22Rv1 (cell line): ENCODE results near the gene CCDC40.

Source experiments
- H3K27ac ChIP-seq: fragments of 450-650 bp; 2 replicates; pipeline ENCODE4 v1.5.1; 2017
- ZFX ChIP-seq: fragments of 450-650 bp; IDR thresholded peaks from 2 replicates; pipeline ENCODE4 v1.6.1; 2017; ENCODE audit warnings: antibody characterized with exemption, borderline replicate concordance
- TF ChIP-seq, protein P1 (sequence below): fragments of 450-650 bp; IDR thresholded peaks from 2 replicates; pipeline ENCODE4 v1.5.1; 2017; ENCODE audit warnings: mild to moderate bottlenecking

CCDC40 gene

GRCh38 chr17:80097127-80097621 lies 60.7 kb downstream of the CCDC40 start:
- TF ChIP-seq, protein P1, sequence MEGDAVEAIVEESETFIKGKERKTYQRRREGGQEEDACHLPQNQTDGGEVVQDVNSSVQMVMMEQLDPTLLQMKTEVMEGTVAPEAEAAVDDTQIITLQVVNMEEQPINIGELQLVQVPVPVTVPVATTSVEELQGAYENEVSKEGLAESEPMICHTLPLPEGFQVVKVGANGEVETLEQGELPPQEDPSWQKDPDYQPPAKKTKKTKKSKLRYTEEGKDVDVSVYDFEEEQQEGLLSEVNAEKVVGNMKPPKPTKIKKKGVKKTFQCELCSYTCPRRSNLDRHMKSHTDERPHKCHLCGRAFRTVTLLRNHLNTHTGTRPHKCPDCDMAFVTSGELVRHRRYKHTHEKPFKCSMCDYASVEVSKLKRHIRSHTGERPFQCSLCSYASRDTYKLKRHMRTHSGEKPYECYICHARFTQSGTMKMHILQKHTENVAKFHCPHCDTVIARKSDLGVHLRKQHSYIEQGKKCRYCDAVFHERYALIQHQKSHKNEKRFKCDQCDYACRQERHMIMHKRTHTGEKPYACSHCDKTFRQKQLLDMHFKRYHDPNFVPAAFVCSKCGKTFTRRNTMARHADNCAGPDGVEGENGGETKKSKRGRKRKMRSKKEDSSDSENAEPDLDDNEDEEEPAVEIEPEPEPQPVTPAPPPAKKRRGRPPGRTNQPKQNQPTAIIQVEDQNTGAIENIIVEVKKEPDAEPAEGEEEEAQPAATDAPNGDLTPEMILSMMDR: no peak
- no peak for TF ChIP-seq ZFX

GRCh38 chr17:80097844-80098691 lies 61.6 kb downstream of the CCDC40 start:
- TF ChIP-seq, protein P1: no peak
- no peak for TF ChIP-seq ZFX
- H3K27ac ChIP-seq: no peak overlapping the region

More at GRCh38 chr17:80097127-80097621, 60.7 kb downstream of the CCDC40 start:
- no peak overlapping the region for H3K27ac ChIP-seq

DNA sequence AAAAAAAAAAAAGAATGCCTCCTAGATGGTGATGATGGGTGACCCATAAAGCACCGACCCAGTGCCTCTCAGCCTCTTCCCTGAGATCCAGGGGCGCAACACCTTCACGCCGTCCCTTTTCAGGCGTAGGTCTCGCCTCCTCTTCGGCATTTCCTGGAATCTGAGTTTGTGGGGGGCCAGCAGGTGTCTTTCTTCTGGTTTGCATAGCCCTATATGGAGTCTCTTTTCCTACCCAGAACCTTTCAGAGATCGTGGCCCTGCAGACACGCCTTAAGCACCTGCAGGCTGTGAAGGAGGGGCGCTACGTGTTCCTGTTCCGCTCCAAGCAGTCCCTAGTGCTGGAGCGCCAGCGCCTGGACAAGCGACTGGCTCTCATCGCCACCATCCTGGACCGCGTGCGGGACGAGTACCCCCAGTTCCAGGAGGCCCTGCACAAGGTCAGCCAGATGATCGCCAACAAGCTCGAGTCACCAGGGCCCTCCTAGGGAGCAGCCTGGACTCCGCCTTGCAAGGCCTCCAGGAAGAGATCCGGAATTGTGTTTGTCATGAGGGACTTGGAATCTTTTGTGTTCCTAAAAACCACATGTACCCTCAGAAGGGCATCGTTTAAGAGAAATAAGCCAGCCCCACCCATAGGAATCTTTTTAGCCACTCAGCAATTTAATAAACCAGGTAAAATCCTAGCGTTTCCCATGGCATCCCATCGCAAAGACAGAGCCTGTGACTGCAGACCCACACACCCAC lies 63.0 kb downstream of the CCDC40 start:
- TF ChIP-seq, protein P1: no peak
- TF ChIP-seq ZFX: no peak
- no peak overlapping the region for H3K27ac ChIP-seq

- no peak overlapping the region for H3K27ac ChIP-seq
- TF ChIP-seq ZFX: no peak
- TF ChIP-seq, protein P1: no peak
These were observed 63.5 kb downstream of the CCDC40 start for GRCh38 chr17:80100035-80100323.

DNA sequence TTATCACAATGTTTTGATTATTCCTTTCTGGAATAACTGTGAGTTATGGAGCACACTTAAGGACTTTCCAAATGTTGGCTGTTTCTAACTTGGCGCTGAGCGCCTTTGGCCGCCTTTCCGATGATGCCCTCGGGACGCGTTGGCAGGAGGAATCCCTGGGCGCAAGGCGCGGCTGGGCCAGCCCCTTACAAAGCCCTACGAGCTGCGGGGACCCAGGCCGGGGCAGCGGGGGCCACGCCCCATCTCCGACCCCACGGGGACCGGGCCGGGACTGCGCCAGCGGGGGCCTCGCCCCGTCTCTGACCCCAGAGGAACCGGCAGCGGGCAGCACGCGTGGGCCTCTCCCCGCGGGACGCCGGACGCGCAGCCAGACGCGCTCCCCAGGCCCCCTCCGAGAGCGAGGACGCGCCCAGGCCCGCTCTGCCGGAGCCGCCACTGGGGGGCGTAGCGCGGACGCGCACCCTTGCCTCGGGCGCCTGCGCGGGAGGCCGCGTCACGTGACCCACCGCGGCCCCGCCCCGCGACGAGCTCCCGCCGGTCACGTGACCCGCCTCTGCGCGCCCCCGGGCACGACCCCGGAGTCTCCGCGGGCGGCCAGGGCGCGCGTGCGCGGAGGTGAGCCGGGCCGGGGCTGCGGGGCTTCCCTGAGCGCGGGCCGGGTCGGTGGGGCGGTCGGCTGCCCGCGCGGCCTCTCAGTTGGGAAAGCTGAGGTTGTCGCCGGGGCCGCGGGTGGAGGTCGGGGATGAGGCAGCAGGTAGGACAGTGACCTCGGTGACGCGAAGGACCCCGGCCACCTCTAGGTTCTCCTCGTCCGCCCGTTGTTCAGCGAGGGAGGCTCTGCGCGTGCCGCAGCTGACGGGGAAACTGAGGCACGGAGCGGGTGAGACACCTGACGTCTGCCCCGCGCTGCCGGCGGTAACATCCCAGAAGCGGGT lies 64.8 kb downstream of the CCDC40 start, which contains the start of gene GAA:
TSS of gene GAA (plus strand) at position 571 of the 935 bp plus-strand sequence. CDS start 3,006 bp downstream, outside the sequence.
- H3K27ac ChIP-seq: peak within 1 kb of the TSS; percentile 66
- TF ChIP-seq, protein P1: peak; percentile 95
- TF ChIP-seq ZFX: no peak

- H3K27ac ChIP-seq: peak overlapping the region; percentile 66
- TF ChIP-seq ZFX: no peak
- TF ChIP-seq, protein P1: no peak
These were observed 65.7 kb downstream of the CCDC40 start for GRCh38 chr17:80101946-80102663.
